NK-92 (cell line): Measurements from ENCODE around the gene RPP40.
"Not testable (repeated sequence)": the region's sequence is repeated elsewhere in the genome, so short reads cannot be mapped to it uniquely, and the experiment has no call there.

Source experiments
- DNase-seq: peaks from one replicate; lab custom pipeline; 2025; ENCODE audit not compliant: unreplicated experiment; lab: John Stamatoyannopoulos, UW

The RPP40 gene

DNA sequence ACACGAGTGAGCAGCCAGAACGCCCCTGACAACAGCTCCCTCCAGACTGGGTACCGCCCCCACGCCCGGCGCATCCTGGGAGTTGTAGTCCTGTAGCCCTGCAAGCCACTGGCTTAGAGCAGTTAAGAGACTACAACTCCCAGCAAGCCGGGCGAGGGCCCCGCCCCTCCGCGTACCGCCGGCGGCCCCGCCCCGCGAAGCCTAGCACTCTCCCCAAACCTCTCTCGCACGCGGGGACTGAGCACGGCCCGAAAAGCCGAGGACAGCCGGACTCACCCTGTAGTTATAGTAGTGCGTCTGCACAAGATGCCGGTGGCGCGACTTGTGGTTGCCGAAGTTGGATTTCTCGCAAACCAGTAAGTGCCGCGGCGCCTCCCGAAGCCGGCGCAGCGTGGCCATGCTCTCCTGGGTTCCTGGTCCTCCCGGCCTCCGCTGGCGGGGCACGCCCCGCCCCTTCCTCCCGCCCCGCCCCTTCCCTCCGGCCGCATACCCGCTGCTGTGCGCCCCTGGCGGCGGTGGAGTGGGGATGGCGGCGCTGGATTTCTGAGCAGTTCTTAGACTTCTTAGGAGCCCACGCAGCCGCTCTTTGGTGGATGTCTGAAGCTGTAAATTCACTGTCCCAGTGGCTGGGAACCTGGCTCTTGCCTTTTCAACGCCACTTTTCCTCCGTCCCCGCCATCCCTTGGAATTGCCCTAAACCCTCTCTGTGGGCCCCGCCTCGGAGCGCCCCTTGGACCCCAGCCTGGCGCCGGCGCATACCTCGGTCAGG is at the start of gene RPP40:
Gene RPP40 (minus strand): TSS at position 434 of the 769 bp plus-strand sequence. CDS start 35 bp downstream, at position 399.
- peak; percentile 82 for DNase-seq

DNA sequence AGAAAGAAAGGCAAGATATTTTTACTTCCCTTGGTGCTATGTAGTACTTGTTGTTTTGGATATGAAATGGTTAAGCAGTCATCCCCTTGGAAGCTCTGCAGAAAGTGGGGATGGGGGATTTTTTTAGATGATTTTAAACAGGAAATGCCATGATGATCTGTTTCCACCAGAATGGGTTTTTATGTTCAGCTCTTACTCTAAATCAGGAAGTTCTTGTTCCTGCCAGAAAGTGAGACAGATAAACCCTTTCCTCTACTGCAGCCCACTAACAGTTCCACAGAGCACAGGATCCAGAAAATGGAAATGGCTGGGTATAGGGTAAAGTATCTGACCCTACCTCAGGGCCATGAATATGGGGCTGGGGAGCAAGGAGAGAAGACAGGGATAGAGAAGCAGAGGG is 49.2 kb upstream of the RPP40 start:
- no peak for DNase-seq

DNA sequence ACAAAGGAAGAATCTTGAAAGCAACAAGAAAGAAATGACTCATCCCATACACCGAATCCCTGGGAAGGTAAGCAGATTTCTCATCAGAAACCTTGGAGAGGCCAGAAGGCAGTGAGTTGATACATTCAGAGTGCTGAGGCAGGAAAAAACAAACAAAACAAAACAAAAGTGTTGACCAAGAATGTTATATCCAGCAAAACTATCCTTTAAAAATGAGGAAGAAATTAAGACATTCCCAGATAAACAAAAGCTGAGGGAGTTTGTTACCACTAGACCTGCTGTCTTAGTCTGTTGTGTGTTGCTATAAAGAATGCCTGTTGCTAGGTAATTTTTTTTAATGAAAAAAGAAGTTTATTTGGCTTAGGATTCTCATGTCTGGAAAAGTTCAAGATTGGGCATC is 47.6 kb upstream of the RPP40 start:
- no peak for DNase-seq

DNA sequence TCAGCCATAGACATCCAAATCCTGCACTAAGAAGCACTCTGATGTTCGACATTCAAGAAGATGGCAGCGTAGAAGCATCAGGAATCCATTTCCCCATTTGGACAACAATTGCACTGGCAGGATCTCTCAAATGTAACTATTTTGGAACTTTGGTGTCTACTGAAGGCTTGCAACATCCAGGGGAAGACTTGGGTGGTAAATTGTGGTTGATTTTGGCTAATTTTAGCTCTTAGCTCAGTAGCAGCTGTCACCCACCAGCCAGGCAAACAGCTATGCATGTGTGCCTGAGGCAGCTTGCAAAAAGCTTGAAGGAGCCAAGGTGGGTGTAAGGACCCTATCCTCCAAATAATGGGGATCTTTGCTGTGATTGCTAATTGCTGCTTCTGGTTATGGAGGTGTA is 46.2 kb upstream of the RPP40 start:
- DNase-seq, result no peak

DNA sequence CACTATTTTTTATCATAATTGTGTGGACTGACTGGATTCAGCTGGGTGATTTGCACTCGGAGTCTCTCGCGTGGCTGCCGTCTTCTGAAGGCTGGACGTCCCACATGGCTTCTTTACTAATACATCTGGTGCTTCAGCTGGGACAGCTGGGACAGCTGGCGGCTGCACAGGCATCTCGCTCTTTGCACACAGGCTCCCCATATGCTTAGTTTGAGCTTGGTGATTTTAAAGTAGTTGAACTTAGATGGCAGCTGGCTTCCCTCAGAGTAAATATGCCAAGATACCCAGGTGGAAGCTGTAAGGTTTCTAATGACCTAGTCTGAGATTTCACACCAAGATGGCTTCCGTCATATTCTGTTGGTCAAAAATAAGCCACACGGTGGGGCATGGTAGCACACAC is 42.6 kb upstream of the RPP40 start:
- DNase-seq, result no peak

- no peak for DNase-seq
Measured at GRCh38 chr6:5045416-5045815, 41.6 kb upstream of the RPP40 start.

GRCh38 chr6:5044866-5045265 is 41.0 kb upstream of the RPP40 start:
- DNase-seq, result no peak

- DNase-seq, result no peak
Measured at GRCh38 chr6:5042436-5042835, 38.6 kb upstream of the RPP40 start.

DNA sequence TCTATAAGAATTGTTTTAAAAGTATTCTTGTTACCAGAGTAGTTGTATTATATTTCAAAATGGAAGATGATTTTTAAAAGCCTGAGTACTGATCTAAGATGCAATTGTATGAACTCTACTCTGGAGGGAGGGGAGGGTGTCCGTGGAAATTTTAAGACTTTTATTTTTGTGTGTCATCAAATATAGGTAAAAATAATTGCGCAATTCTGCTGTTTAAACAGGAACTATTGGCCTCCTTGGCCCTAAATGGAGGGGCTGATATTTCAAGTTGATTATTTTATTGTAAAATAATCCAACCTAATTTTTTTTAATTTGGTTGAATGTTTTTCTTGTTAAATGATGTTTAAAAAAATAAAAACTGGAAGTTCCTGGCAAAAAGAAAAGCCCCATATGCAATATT is 38.1 kb upstream of the RPP40 start:
- DNase-seq, result no peak

GRCh38 chr6:5036269-5036668 is 32.4 kb upstream of the RPP40 start:
- DNase-seq, result no peak

DNA sequence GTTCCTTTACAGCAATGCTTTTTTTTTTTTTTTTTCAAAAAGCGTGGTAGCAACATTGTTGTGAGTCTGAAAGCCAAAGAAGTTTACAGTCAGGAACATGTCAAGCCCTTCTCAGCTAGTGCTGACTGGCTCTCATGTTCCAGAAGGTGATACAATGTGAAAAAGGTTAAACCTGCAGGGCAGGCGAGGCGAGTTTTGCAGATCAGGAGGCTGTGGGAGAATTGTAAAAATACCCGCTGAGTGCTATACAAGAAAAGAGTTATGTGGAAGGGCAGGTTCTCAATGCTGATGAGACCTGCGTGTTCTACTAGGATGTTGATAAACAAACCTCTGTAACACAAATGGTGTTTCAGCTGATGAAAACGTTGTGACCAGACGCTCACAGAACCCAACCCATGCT is 30.9 kb upstream of the RPP40 start:
- DNase-seq, result no peak

DNA sequence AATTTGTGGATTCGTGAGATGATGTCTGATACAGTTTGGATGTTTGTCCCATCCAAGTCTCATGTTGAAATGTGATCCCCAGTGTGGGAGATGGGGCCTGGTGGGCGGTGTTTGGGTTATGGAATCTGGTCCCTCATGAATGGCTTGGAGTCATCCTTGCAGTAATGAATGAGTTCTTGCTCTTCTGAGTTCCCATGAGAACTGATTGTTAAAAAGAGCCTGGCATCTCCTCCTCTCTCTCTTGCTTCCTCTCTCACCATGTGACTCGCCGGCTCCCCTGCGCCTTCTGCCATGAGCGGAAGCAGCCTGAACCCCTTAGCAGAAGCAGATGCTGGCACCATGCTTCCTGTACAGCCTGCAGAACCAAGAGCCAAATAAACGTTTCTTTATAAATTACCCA is 30.5 kb upstream of the RPP40 start:
- DNase-seq, result no peak

- DNase-seq, result not testable (repeated sequence)
Measured at GRCh38 chr6:5033214-5033904, 29.5 kb upstream of the RPP40 start.

DNA sequence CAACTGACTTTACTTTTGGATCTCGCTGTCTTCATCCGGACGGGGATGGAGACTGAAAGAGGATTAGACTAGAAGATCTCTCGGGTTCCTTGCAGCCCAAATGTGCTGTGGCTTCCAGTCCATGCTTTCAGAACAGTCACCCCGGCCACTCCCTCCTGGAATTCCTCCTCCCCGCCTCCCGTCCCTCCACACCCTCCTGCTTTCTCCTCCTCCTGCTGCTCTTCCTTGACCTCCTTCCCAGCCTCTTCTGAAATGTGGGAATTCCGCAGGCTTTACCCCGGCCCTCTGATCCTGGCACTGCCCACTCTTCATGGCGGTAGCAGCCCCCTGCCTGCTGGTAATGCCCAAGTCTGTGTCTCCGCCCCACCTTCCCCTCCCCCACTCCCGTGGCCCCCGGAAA is 28.9 kb upstream of the RPP40 start:
- DNase-seq, result not testable (repeated sequence)

DNA sequence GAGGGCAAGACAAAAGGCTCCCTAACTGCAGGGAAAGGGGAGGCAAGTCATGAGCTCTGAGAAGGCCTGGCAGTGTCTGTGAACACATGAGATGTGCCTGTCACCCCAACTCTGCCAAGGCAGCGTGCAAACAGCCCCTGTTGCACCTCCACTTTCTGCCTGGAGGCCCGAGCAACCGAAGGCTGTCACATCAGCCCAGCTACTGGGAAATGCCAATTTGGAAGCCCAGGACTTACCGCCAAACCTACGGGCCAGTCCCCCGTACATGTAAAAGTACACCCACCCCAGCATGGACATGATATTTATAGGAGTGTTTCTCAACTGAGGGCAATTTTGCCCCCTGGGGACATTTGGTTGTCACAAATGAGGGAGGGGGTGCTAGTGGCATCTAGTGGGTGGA is 27.3 kb upstream of the RPP40 start:
- DNase-seq, result no peak

DNA sequence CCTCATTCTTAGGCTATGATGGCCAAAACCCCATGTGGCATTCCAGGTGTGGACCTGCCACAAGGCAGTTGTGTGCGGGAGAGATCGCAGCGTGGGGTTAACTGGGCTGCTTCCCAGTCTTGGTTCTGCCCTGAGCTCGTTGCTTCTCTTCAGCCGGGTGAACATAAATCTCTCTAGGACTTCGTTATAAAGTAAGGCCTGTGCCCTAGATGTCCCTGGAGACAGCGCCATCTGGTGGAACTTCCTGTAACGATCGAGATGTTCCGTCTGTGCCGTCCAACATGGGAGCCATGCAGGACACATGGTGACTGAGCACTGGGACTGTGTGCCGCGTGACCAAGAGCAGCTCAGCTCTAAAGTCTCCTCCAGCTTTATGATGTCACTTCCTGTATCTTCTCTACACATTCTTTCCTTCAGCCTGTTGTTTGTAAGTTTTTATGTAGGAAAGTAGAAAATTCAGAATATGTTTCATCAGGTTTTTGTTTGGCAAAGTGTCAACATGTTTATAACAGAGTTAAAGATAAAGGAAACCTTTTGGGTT is 26.8 kb upstream of the RPP40 start:
- DNase-seq, result no peak

DNA sequence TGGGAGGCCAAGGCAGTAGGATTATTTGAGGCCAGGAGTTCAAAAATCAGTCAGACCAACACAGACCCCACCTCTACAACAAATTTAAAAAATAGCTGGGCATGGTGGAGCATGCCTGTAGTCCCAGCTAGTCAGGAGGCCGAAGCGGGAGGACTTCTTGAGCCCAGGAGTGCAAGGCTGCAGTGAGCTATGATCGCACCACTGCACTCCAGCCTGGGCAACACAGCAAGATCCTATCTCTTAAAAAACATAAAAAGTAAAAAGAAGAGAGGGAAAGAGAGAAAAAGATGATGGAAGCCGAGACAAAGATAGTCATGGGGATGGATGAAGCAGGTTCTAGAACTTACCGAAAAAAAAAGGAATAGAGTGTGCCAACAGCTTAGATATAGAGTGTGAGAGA is 25.8 kb upstream of the RPP40 start:
- no peak for DNase-seq

- DNase-seq, result no peak
Measured at GRCh38 chr6:5028921-5029320, 25.1 kb upstream of the RPP40 start.

DNA sequence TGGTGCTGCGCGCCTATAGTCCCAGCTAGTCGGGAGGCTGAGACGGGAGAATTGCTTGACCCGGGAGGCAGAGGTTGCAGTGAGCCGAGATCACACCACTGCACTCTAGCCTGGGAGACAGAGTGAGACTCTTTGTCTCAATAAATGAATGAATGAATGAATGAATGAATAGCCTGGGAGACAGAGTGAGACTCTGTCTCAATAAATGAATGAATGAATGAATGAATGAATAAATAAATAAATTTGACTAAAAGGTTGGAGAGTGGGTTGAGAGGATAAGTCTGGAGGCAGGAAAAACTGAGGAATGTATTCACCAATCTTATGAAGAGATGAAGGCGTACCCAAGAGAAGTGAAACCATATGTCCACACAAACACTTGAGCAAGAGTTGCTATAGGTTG is 24.5 kb upstream of the RPP40 start:
- DNase-seq, result no peak

DNA sequence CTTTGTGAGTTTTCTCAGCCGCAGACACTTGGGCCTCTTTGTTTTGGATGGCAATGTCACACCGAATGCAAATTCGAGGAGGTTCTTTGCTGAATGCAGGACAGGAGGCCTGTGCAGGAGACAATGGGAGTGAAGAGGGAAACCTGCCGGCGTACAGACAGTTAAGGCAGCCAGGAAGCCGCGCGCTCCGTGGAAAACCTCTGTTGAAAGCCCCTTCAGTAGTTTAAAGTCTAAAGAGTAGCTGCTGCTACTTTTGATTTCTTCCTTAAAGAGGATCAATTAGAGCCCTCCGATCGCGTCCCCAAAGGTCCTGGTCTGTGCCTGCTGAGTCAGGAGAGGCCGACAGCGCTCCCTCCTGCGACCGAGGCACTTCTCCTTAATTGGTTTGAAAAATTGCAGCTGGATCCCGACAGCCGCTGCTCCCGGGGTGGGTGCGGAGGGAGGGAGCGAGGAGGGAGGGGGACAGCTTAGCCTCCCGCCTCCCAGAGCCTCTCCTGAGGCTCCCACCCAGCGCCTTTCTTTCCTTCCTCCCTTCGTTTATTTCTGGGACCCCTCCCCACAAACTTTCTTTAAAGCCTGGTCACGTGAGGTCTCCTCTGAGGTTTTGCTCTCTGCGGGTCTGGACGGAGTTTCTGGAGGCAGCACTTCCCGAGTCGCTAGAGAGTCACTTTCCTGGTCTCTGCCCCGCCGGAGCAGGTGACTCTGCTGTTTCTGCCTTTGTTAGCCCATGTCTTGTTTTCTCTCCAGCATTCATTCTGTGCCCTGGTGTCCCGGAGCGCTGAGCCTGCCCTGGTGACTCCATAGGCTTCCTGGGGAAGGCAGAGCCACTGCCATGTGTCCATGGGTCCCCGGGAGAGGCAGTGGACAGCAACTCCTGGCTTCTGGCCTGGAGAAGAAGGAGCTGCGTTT is 22.3 kb upstream of the RPP40 start:
- no peak for DNase-seq

DNA sequence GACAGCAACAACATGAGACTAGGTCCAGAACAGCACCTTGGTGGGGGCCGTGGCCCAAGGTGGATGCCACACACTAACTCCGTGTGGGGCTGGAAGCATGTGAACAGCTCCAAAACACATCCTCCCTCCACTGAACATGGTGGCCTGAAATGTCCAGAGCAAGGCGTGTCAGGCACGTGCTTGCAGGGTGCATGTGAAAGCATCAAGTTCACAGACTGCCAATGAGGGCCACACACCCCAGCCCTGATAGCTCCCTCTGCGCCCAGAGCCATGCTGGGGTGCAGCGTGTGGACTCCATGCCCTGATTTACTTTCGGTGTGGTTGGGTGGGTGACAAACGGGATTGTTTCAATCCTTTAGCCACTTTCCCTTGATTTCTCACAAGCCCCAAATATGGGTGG is 20.1 kb upstream of the RPP40 start:
- no peak for DNase-seq
